ENCODE data around the gene SAMD15.
A peak's percentile ranks its signal among the peaks of the same experiment; 100 is the strongest.
"Not testable (repeated sequence)": the region's sequence is repeated elsewhere in the genome, so short reads cannot be mapped to it uniquely, and the experiment has no call there.

SAMD15 gene

GRCh38 chr14:77375973-77376770, 1.0 kb upstream of the SAMD15 start:
- peak in 21 of 51 donors; percentile 19 to 61 (median 34) for DNase-seq

- peak in 1 of 51 donors; percentile 20 for DNase-seq
Observed at GRCh38 chr14:77377502-77377844, 294 bp downstream of the SAMD15 start.

- DNase-seq = no peak
Observed at GRCh38 chr14:77378701-77379100, 1.5 kb downstream of the SAMD15 start.

- no peak for DNase-seq
Observed at GRCh38 chr14:77390188-77390587, 13.0 kb downstream of the SAMD15 start.

GRCh38 chr14:77400216-77400615, 23.0 kb downstream of the SAMD15 start:
- DNase-seq = no peak

- no peak for DNase-seq
Observed at GRCh38 chr14:77403768-77404167, 26.6 kb downstream of the SAMD15 start.

GRCh38 chr14:77406086-77406485, 28.9 kb downstream of the SAMD15 start:
- DNase-seq = no peak

- DNase-seq = peak in 1 of 51 donors; percentile 8
Observed at GRCh38 chr14:77406718-77407117, 29.5 kb downstream of the SAMD15 start.

GRCh38 chr14:77407158-77407557, 30.0 kb downstream of the SAMD15 start:
- DNase-seq = no peak

- DNase-seq = no peak
Observed at GRCh38 chr14:77409131-77409533, 32.0 kb downstream of the SAMD15 start.

- DNase-seq = not testable (repeated sequence)
Observed at GRCh38 chr14:77415403-77416030, 38.3 kb downstream of the SAMD15 start.

- not testable (repeated sequence) for DNase-seq
Observed at GRCh38 chr14:77416098-77416497, 38.9 kb downstream of the SAMD15 start.

- DNase-seq = no peak
Observed at GRCh38 chr14:77416836-77417235, 39.7 kb downstream of the SAMD15 start.

- DNase-seq = no peak
Observed at GRCh38 chr14:77421201-77421600, 44.0 kb downstream of the SAMD15 start.

- no peak for DNase-seq
Observed at GRCh38 chr14:77423423-77423822, 46.2 kb downstream of the SAMD15 start, which contains the start of gene NOXRED1. Gene NOXRED1, minus strand, starts transcription at chr14:77423523. Its CDS starts 634 bp downstream, at chr14:77422889.

GRCh38 chr14:77424862-77425261, 47.7 kb downstream of the SAMD15 start:
- DNase-seq = no peak

- no peak for DNase-seq
Observed at GRCh38 chr14:77426396-77426795, 49.2 kb downstream of the SAMD15 start.

GRCh38 chr14:77436042-77436441, 58.9 kb downstream of the SAMD15 start:
- no peak for DNase-seq

GRCh38 chr14:77438596-77438995, 61.4 kb downstream of the SAMD15 start:
- DNase-seq = no peak

- no peak for DNase-seq
Observed at GRCh38 chr14:77439861-77440260, 62.7 kb downstream of the SAMD15 start.

Measured in hypothalamus (tissue), 51 donors.